Urinary bladder (tissue), 4 donors: ENCODE data around the gene SELENON. TPM values are rescaled to one million over a fixed set of nuclear protein-coding genes. Genes with fewer than 3 reads are reported as not detected.

Experiments
- DNase-seq: peaks from one replicate; pipeline ENCODE4 v3.0.0-alpha.2; 2015; ENCODE audit errors: extremely low spot score
- H3K27ac ChIP-seq: one replicate; pipeline ENCODE4 v1.5.1; 2013; ENCODE audit warnings: low read depth, mild to moderate bottlenecking, moderate library complexity
- H3K36me3 ChIP-seq: one replicate; pipeline ENCODE4 v1.6.1; 2013; ENCODE audit warnings: mild to moderate bottlenecking, moderate library complexity; ENCODE audit not compliant: insufficient read depth
- H3K4me1 ChIP-seq: one replicate; pipeline ENCODE4 v1.6.1; 2013; ENCODE audit warnings: mild to moderate bottlenecking, moderate library complexity; ENCODE audit not compliant: insufficient read depth
- H3K4me3 ChIP-seq: one replicate; pipeline ENCODE4 v1.5.1; 2013; ENCODE audit warnings: low read depth, low read length
- WGBS: extraction: QIAGEN DNeasy Blood & Tissue Kit; methylation state at CpG from one replicate; pipeline ENCODE4 v1.1.7; 2013; 5-methylcytosine and 5-hydroxymethylcytosine counted together
- polyA plus RNA-seq: library from polyadenylated mRNA; stranded (reverse); fragments of 200-250 nt; gene quantifications from one replicate; pipeline ENCODE4 v1.2.3, GENCODE V29; 2013
- total RNA-seq: library from RNA; depleted of rRNA; stranded (reverse); fragments of >200 nt; gene quantifications from one replicate; pipeline ENCODE4 v1.2.3, GENCODE V29; 2014
- donor health status: healthy with polysubstance abuse.
- donor health status: healthy.

SELENON gene
- total and polyA plus RNA-seq, 2 donors: 24.6 to 64.0 TPM

DNA sequence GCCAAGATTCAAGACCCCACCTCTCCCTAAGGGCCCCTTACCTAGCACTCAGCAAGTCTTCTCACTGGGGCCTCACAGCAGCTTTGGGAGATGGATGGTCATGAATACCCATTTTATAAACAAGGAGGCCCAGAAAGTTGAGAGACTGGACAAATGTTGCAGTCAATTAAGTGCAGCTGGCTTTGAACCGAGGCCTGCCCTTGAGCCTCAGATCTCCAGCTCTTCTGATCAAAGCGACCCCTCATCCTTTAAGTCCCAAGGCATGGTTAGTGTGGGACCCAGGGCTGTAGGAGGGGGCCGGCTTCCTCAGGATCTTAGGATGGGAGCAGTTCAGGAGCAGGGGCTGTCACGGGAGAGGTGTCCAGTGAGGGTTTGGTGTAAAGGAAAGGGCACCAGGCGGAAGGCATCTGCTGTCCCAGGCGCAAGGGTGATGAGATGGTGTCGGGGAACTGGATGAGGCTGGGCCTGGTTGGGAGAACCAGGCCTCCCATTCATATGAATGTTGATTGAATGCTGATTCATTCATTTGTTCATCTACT, 14.6 kb downstream of the SELENON start:
- H3K36me3 ChIP-seq: no peaks in the 10 kb centered on the region
- WGBS: 79% methylated on average over 7 of the region's 7 CpGs
- H3K4me3 ChIP-seq: no peak overlapping the region
- DNase-seq: no peak
- H3K27ac ChIP-seq: no peak overlapping the region
- no peaks in the 10 kb centered on the region for H3K4me1 ChIP-seq

DNA sequence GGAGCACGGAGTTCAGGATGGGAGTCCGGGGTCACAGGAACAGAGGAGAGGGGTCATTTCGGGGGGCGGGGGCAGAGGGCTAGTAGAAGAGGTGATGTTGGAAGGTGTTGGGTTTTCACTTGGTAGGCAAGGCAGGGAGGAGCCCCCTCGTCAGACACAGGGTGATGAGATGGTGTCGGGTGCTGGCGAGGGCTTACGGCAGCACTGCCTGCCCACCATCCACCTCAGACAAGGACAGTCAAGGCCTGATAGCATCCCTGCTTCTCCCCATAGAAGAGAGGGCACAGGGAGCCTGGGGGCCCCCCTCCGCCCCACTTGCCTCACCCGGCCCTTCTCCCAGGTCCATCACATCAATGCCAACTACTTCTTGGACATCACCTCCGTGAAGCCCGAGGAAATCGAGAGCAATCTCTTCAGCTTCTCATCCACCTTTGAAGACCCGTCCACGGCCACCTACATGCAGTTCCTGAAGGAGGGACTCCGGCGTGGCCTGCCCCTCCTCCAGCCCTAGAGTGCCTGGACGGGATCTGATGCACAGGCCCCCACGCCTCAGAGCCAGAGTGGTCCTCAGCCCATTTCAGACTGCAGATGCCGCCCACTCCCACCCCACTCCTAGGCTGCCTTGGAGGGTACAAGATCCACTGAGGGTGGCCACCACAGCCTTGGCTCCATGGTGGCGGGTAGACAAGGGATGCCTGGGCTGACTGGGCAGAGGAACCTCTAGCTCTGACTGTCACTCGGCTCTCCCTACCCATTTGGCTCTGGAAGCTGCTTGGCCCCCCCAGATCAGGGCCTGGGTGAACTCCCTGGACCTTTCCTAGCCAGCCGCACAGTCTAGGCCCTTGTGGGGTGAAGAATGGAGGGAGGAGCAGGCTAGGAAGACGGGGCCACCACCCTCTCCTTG, 15.5 kb downstream of the SELENON start:
- H3K36me3 ChIP-seq: no peaks in the 10 kb centered on the region
- no peak overlapping the region for H3K27ac ChIP-seq
- no peaks in the 10 kb centered on the region for H3K4me1 ChIP-seq
- WGBS: 92% methylated on average over 24 of the region's 24 CpGs
- H3K4me3 ChIP-seq: no peak overlapping the region
- no peak for DNase-seq

DNA sequence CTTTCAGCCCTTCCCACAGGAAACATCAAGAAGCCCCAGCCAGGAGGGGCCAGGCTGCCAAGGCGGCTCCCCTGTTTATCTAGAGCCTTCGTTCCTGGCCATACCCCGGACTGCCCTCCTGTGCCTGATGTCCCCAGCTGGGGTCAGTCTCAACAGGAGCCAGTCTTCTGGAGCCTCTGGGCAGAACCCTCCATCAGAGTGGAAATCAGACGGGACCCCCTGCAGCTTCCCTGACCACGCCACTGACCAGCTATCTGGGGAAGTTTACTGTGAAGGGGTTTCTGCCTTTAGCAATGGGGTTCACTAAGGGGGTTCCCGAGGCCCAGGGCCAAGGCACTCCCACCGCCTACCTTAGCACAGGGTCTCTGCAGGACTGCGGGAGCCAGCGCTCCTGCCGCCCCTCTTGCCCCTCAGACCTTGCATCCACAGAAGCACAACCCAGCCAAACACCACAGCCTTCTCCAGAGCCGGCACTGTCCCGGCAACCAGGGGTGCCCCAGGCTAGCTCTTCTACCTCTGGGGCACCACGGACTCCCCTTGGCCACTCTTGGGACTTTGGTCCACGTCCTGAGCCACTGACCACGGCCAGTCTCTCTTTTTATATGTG, 16.2 kb downstream of the SELENON start:
- no peaks in the 10 kb centered on the region for H3K36me3 ChIP-seq
- no peak overlapping the region for H3K4me3 ChIP-seq
- 83% methylated on average over 15 of the region's 15 CpGs for WGBS
- no peaks in the 10 kb centered on the region for H3K4me1 ChIP-seq
- DNase-seq: no peak
- no peak overlapping the region for H3K27ac ChIP-seq

DNA sequence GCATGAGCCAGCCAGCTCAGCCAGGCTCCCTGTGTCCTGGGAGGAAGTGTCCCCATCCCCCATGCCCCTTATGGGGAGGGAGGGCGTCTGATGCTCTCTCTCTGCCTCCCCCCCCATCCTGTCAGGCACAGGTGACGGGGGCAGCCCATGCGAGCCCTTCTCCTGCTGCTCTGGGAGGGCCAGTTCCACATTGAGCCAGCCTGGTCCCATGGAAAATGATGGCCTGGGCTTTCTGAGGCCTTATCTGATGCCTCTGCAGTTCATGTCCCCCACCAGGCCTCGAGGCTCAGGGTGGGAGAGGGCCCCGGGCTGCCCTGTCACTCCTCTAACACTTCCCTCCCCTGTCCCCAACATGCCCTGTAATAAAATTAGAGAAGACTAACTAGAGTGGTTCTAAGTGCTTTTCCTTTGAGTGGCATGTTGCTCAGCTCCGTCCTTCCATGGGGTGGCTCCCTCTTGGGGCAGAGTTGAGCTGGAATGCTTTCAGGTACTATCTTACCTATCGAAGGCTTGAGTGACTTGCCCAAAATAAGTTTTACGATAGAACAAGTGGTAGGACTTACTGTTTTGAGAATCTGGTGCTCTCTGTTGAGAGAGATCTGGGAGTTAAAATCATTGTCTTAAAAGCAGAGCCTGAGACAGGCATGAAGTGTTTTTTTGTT, 18.0 kb downstream of the SELENON start:
- Histone ChIP-seq H3K27ac (no peak overlapping the region), H3K4me1 (no peaks in the 10 kb centered on the region), H3K4me3 (no peak overlapping the region), H3K36me3 (no peaks in the 10 kb centered on the region)
- no peak for DNase-seq
- 44% methylated on average over 8 of the region's 8 CpGs for WGBS

DNA sequence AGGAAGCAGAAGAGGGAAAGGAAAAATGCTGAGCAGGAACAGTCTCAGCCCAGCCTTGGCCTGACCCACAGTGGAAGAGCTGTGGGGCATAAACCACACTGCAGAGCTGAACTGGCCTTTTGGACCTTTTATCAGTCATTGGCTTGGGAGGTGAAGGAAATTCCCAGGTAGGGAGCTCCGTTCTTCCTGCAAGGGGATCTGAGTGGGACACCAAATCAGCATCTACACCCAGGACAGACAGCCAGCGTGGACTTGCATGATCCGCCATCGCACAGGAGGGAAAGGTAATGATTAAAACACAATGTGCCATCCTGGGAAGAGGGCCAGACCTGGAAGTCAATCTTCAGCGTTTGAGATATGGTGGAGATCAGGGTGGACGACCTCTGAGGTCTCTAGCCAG, 18.6 kb downstream of the SELENON start:
- no peaks in the 10 kb centered on the region for H3K4me1 ChIP-seq
- H3K27ac ChIP-seq: no peak overlapping the region
- WGBS: 53% methylated on average over 6 of the region's 6 CpGs

DNA sequence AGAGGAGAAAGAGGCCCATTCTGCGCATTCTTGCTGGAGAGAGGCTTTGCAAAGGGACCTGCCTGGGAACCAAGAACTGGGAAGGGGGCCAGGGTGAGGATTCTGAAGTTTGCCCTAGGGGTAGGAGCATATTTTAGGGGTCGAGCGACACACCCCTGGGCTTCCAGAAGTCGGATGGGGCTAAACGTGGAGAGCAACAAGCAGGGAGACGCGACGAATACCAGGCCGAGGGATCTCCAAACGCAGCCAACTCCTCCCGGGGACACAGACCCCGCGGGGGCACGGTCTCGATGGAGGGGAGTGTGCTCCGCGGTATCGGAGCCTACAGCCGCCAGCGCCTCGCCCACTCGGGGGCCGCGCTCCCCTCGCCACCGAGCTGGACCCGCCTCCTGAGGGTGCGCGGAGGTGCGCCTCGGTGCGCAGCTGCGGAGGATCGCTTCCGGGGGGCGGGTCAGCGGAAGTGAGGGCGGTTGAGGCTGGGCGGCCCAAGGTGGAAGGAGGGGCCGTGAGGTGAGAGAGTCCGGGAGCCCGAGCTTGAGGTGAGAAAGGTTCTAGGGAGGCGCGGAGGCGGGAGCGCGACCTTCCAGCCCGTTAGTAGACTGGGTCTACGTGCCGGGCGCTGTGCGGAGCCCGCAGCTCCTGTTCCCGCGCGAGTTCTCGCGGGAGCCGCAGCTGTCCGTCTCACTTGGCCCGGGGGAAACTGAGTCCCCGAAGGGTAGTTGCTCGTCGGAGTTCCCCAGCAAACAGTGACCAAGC, 19.7 kb downstream of the SELENON start, which contains the start of gene MTFR1L:
MTFR1L (plus strand) TSS at position 464 of the 756 bp plus-strand sequence. CDS start 3,151 bp downstream, outside the sequence.
- Histone ChIP-seq H3K27ac (peak within 1 kb of the TSS; percentile 81), H3K4me3 (peak within 1 kb of the TSS; percentile 82), H3K36me3 (no peaks in the 10 kb centered on the region), H3K4me1 (no peaks in the 10 kb centered on the region)
- under 1% methylated on average over 64 of the region's 64 CpGs for WGBS
- DNase-seq: peak; percentile 84

More for the DNA sequence above, 18.6 kb downstream of the SELENON start:
- Histone ChIP-seq H3K36me3 (no peaks in the 10 kb centered on the region), H3K4me3 (no peak overlapping the region)
- DNase-seq: no peak

DNA sequence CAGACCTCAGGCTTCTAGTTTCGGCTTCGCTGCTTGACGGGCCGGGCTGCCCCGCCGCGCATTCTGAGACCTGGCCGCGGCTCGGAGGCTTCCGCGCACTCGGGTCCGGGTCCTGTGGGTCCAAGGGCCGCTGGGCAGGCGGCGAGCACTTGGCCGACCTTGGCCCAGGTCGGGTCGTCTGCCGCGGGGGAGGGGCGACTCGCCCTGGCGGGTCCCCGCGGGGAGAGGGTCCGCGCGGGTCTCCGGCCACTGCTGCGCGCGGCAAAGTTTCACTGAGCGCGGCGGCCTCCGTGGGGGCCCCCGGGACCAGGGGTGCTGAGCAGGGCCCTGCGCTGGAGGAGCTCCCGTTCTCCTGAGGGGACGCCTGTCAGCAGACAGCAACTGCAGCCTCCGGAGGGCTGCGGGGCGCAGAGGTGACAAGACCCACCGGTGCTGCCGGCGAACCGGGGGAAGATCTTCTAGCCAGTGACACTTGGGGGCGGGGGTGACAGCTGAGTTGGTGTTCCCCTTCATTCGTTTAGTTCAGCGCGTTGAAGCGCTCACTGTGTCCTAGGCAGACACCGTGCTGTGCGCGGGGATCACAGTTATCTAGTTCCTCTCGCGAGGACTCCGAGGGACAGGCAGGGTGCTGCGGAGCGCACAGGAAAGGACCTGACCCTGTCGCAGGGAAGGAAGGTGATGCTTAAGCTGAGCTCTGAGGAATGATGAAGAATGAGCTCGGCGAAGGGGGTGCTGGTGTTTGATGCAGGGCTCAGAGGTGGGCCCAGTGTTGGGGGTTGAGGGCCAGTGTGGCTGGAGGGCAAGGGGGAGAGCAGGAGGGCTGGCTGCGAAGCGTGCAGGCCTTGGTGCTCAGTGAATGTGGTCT, 20.5 kb downstream of the SELENON start:
- Histone ChIP-seq H3K4me3 (peak overlapping the region; percentile 82), H3K36me3 (no peaks in the 10 kb centered on the region), H3K27ac (peak overlapping the region; percentile 81), H3K4me1 (no peaks in the 10 kb centered on the region)
- no peak for DNase-seq
- WGBS: under 1% methylated on average over 67 of the region's 67 CpGs

DNA sequence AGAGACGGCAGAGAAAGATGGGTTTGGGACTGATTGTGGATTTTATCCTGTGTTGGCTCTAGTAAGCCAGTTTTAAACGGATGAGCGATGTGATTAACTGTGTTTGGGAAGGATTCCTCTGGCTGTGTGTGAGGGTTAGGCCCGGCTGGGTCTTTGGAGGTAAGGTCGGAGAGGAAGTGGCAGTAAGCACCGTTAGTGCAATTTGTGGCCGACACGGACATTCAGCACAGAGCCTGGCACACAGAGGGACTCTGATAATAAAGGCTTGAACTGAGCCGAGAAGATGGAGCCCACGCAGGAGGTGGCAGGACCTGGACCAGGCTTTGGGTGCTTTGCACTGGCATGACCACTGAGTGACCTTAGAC, 21.1 kb downstream of the SELENON start:
- H3K36me3 ChIP-seq: no peaks in the 10 kb centered on the region
- 28% methylated on average over 10 of the region's 10 CpGs for WGBS
- peak overlapping the region; percentile 82 for H3K4me3 ChIP-seq
- no peaks in the 10 kb centered on the region for H3K4me1 ChIP-seq
- no peak overlapping the region for H3K27ac ChIP-seq
- no peak for DNase-seq

DNA sequence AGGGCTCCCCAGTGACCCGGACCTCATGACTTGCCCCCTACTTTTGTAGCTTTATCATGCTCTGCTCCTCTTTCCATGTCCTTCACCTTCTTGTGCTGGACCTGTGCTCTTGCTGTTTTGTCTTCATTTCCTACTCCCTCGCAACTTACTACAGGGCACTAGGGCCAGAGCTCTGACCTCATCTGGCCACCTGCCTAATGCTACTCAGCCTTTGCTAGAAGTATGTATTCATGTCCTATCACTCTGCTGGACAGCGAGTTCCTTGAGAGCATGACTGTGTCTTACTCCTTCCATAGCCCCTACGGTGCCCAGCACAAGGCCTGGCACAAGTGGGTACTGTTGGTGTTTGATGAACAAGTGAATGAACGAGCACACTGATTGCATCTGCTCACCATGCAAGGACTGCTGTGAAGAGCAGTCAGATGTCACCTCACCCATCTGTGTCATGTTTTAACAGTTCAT, 21.7 kb downstream of the SELENON start:
- no peak for DNase-seq
- WGBS: 64% methylated on average over 5 of the region's 5 CpGs
- Histone ChIP-seq H3K4me1 (no peaks in the 10 kb centered on the region), H3K27ac (no peak overlapping the region), H3K36me3 (no peaks in the 10 kb centered on the region), H3K4me3 (no peak overlapping the region)

DNA sequence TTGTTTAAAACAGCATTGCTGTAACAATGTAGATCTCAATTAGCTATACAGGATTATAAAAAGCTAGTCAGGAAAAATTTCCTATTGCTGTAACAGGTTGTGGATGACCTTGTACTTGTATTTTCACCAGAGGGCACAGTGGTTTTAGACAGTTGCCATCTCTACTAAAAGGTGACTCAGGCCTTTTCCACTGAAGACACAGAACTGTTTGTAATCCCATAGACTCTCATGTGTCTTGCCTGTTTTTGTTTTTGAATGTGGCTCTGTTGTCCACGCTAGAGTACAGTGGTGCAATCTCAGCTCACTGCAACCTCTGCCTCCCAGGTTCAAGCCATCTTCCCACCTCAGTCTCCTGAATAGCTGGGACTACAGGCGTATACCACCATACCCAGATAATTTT, 25.6 kb downstream of the SELENON start:
- Histone ChIP-seq H3K4me1 (no peaks in the 10 kb centered on the region), H3K27ac (no peak overlapping the region), H3K36me3 (peaks cover 3% of the 10 kb centered on the region), H3K4me3 (no peak overlapping the region)
- no peak for DNase-seq
- WGBS: 88% methylated on average over 2 of the region's 2 CpGs

DNA sequence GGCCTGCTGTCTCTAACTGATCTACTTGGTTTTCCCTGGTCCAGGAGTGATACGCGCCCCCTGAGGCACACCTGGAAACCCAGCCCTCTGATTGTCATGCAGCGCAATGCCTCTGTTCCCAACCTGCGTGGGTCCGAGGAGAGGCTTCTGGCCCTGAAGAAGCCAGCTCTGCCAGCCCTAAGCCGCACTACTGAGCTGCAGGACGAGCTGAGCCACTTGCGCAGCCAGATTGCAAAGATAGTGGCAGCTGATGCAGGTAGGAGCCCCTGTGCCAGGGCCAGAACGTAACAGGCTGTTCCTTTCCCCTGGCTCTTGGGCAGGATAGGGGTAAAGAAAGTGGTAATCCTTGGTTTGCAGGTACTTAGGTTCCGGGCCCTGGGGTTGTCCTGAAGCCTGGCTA, 26.6 kb downstream of the SELENON start:
- Histone ChIP-seq H3K27ac (no peak overlapping the region), H3K36me3 (peaks cover 6% of the 10 kb centered on the region), H3K4me3 (no peak overlapping the region), H3K4me1 (no peaks in the 10 kb centered on the region)
- DNase-seq: no peak
- 97% methylated on average over 10 of the region's 10 CpGs for WGBS

DNA sequence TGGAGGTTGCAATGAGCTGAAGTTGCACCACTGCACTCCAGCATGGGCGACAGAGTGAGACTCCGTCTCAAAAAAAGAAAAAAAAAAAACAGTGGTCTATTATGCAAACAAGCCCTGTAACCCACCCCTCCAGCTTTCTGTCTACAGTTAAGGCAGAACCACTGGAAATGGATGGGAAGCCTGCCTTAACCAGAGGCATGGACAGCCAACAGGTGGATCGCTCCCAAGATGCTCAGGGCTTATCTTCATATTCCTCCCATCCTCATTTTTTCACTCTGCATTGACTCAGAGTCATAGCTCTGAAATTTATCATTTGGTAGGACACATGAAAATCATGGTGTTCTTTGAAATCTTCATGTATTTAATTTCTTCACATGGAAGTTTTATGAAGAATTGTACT, 28.5 kb downstream of the SELENON start:
- Histone ChIP-seq H3K4me3 (no peak overlapping the region), H3K4me1 (no peaks in the 10 kb centered on the region), H3K27ac (no peak overlapping the region), H3K36me3 (peaks cover 6% of the 10 kb centered on the region)
- no peak for DNase-seq
- WGBS: 61% methylated on average over 3 of the region's 3 CpGs
